ENCODE results near the gene PPM1G. TPM values are rescaled to one million over a fixed set of nuclear protein-coding genes. Genes with fewer than 3 reads are reported as not detected.

Gene PPM1G
- total RNA-seq, 1 experiment from 2014 or later, result 147 TPM

GRCh38 chr2:27373567-27373966 is 35.8 kb downstream of the PPM1G start:
- no peaks in the 10 kb centered on the region for H3K27me3 ChIP-seq (replicated peaks; ENCODE audit: insufficient read depth, low read depth, low read length, poor library complexity)
- POLR2A ChIA-PET (ENCODE audit: low non-redundant PET), result no interaction called here
- no peak overlapping the region for H3K4me3 ChIP-seq (ENCODE audit: low read depth, low read length, poor library complexity, severe bottlenecking)
- H3K27ac ChIP-seq (ENCODE audit: low read depth, low read length, poor library complexity, severe bottlenecking), result no peak overlapping the region
- CTCF ChIA-PET, result no interaction called here
- no peak for DNase-seq (ENCODE audit: low spot score)
- no peak for TF ChIP-seq EZH2 (IDR thresholded peaks at IDR 0.05; ENCODE audit: borderline replicate concordance, low read depth, low read length, poor library complexity, severe bottlenecking)
- no peak for TF ChIP-seq CTCF (conservative IDR thresholded peaks at IDR 0.05; ENCODE audit: low read depth, low read length)
- no peaks in the 10 kb centered on the region for H3K9me3 ChIP-seq (ENCODE audit: low read depth, low read length, poor library complexity, severe bottlenecking)
- intact Hi-C loops (cut with micrococcal nuclease; ENCODE audit: unreplicated experiment), result loop anchor here (5.0 kb wide), 1 partner anchor 111 kb away; the partner anchor contains the start of gene SLC30A3
- BruUV-seq (replicated peaks), result no TSS peak
- peaks cover 16% of the 10 kb centered on the region for H3K4me1 ChIP-seq (ENCODE audit: insufficient read depth, low read length, poor library complexity, severe bottlenecking)
- H3K36me3 ChIP-seq (ENCODE audit: insufficient read depth, low read length, poor library complexity, severe bottlenecking), result peaks cover 66% of the 10 kb centered on the region

GRCh38 chr2:27372937-27373336 is 36.5 kb downstream of the PPM1G start:
- CTCF ChIA-PET, result no interaction called here
- Histone ChIP-seq H3K36me3 (ENCODE audit: insufficient read depth, low read length, poor library complexity, severe bottlenecking) (peaks cover 66% of the 10 kb centered on the region), H3K27ac (ENCODE audit: low read depth, low read length, poor library complexity, severe bottlenecking) (no peak overlapping the region), H3K4me1 (ENCODE audit: insufficient read depth, low read length, poor library complexity, severe bottlenecking) (peaks cover 17% of the 10 kb centered on the region), H3K27me3 (replicated peaks; ENCODE audit: insufficient read depth, low read depth, low read length, poor library complexity) (no peaks in the 10 kb centered on the region), H3K4me3 (ENCODE audit: low read depth, low read length, poor library complexity, severe bottlenecking) (no peak overlapping the region), H3K9me3 (ENCODE audit: low read depth, low read length, poor library complexity, severe bottlenecking) (no peaks in the 10 kb centered on the region)
- POLR2A ChIA-PET (ENCODE audit: low non-redundant PET), result no interaction called here
- TF ChIP-seq EZH2 (IDR thresholded peaks at IDR 0.05; ENCODE audit: borderline replicate concordance, low read depth, low read length, poor library complexity, severe bottlenecking) (no peak), CTCF (conservative IDR thresholded peaks at IDR 0.05; ENCODE audit: low read depth, low read length) (no peak)
- BruUV-seq (replicated peaks), result no TSS peak
- intact Hi-C loops (cut with micrococcal nuclease; ENCODE audit: unreplicated experiment), result loop anchor here (5.0 kb wide), 1 partner anchor 111 kb away; the partner anchor contains the start of gene SLC30A3
- no peak for DNase-seq (ENCODE audit: low spot score)

- Histone ChIP-seq H3K27me3 (replicated peaks; ENCODE audit: insufficient read depth, low read depth, low read length, poor library complexity) (no peaks in the 10 kb centered on the region), H3K36me3 (ENCODE audit: insufficient read depth, low read length, poor library complexity, severe bottlenecking) (peaks cover 64% of the 10 kb centered on the region), H3K27ac (ENCODE audit: low read depth, low read length, poor library complexity, severe bottlenecking) (peak overlapping the region; percentile 94), H3K4me3 (ENCODE audit: low read depth, low read length, poor library complexity, severe bottlenecking) (peak overlapping the region; percentile 95), H3K9me3 (ENCODE audit: low read depth, low read length, poor library complexity, severe bottlenecking) (no peaks in the 10 kb centered on the region), H3K4me1 (ENCODE audit: insufficient read depth, low read length, poor library complexity, severe bottlenecking) (peaks cover 17% of the 10 kb centered on the region)
- intact Hi-C loops (cut with micrococcal nuclease; ENCODE audit: unreplicated experiment), result loop anchor here (1.0 to 5.0 kb wide), 3 partner anchors 15 to 159 kb away; partner anchors contain the start of genes ATRAID, GTF3C2, SLC30A3 and SLC5A6
- POLR2A ChIA-PET (ENCODE audit: low non-redundant PET), result no interaction called here
- DNase-seq (ENCODE audit: low spot score), result peak; percentile 57
- no peak for TF ChIP-seq CTCF (conservative IDR thresholded peaks at IDR 0.05; ENCODE audit: low read depth, low read length)
- no peak for TF ChIP-seq EZH2 (IDR thresholded peaks at IDR 0.05; ENCODE audit: borderline replicate concordance, low read depth, low read length, poor library complexity, severe bottlenecking)
- CTCF ChIA-PET, result no interaction called here
- BruUV-seq (replicated peaks), result no TSS peak
Observed at GRCh38 chr2:27370816-27371620, 38.4 kb downstream of the PPM1G start.

All from A673 (cell line).